B cell (primary cell): ENCODE measurements around the gene AOAH.

Source experiments
- CTCF ChIP-seq: fragments of 200-600 bp; IDR thresholded peaks from one replicate; pipeline ENCODE4 v1.8.0; 2022; ENCODE audit warnings: antibody characterized with exemption, mild to moderate bottlenecking
- EZH2 ChIP-seq: IDR thresholded peaks from 2 replicates; pipeline ENCODE4 v1.6.1; 2012; ENCODE audit warnings: borderline replicate concordance, low read depth, mild to moderate bottlenecking, moderate library complexity, low read length; ENCODE audit not compliant: insufficient read depth, poor library complexity, severe bottlenecking

GRCh38 chr7:36653008-36653662 lies 71.2 kb downstream of the AOAH start:
- no peak for TF ChIP-seq CTCF
- no peak for TF ChIP-seq EZH2
